GM19240 (cell line): ENCODE data around the gene FHIT.

Experiments
- DNase-seq: peaks from one replicate; pipeline ENCODE4 v3.0.0; 2011; ENCODE audit warnings: low spot score; ENCODE audit not compliant: insufficient read length

Gene FHIT

GRCh38 chr3:60512506-60512905, 738.7 kb downstream of the FHIT start:
- DNase-seq, result no peak

GRCh38 chr3:60509471-60509870, 741.8 kb downstream of the FHIT start:
- no peak for DNase-seq

GRCh38 chr3:60504827-60505457, 746.3 kb downstream of the FHIT start:
- no peak for DNase-seq

GRCh38 chr3:60501314-60501713, 749.9 kb downstream of the FHIT start:
- DNase-seq, result no peak

- DNase-seq, result no peak
Observed at GRCh38 chr3:60497902-60498301, 753.4 kb downstream of the FHIT start.

GRCh38 chr3:60490992-60491391, 760.3 kb downstream of the FHIT start:
- DNase-seq, result no peak

GRCh38 chr3:60475096-60475495, 776.2 kb downstream of the FHIT start:
- no peak for DNase-seq

- DNase-seq, result no peak
Observed at GRCh38 chr3:60469481-60469880, 781.8 kb downstream of the FHIT start.

GRCh38 chr3:60463685-60464084, 787.6 kb downstream of the FHIT start:
- DNase-seq, result no peak

GRCh38 chr3:60461267-60461666, 790.0 kb downstream of the FHIT start:
- DNase-seq, result no peak

- DNase-seq, result no peak
Observed at GRCh38 chr3:60456180-60456579, 795.1 kb downstream of the FHIT start.

GRCh38 chr3:60453326-60453725, 797.9 kb downstream of the FHIT start:
- DNase-seq, result no peak

GRCh38 chr3:60448696-60449095, 802.6 kb downstream of the FHIT start:
- DNase-seq, result no peak

- DNase-seq, result no peak
Observed at GRCh38 chr3:60445446-60445845, 805.8 kb downstream of the FHIT start.

GRCh38 chr3:60444898-60445437, 806.3 kb downstream of the FHIT start:
- no peak for DNase-seq

- DNase-seq, result no peak
Observed at GRCh38 chr3:60440869-60441268, 810.4 kb downstream of the FHIT start.

- no peak for DNase-seq
Observed at GRCh38 chr3:60435941-60436650, 815.2 kb downstream of the FHIT start.

- DNase-seq, result no peak
Observed at GRCh38 chr3:60434950-60435349, 816.3 kb downstream of the FHIT start.

- DNase-seq, result no peak
Observed at GRCh38 chr3:60434323-60434722, 816.9 kb downstream of the FHIT start.

GRCh38 chr3:60431599-60431958, 819.7 kb downstream of the FHIT start:
- no peak for DNase-seq

GRCh38 chr3:60430205-60430604, 821.0 kb downstream of the FHIT start:
- DNase-seq, result no peak

GRCh38 chr3:60427109-60427508, 824.1 kb downstream of the FHIT start:
- no peak for DNase-seq

- DNase-seq, result no peak
Observed at GRCh38 chr3:60424942-60425341, 826.3 kb downstream of the FHIT start.
